Measurements from ENCODE around the gene SOX15. TPM values are rescaled to one million over a fixed set of nuclear protein-coding genes. Genes with fewer than 3 reads are reported as not detected.
"Not testable (repeated sequence)": the region's sequence is repeated elsewhere in the genome, so short reads cannot be mapped to it uniquely, and the experiment has no call there.

Gene SOX15
- 10 to 100 TPM in 1 of 12 donors, 1 to 10 TPM in 9, not detected in 2; 1.3 to 12.9 (median 1.8) TPM for polyA plus RNA-seq (ENCODE audit: insufficient read length in 12 of 12)
- long read RNA-seq, donor 1, partial matches to known transcripts: 0 of 4 reads
- long read RNA-seq, donor 1, other reads (novel, unspliced or antisense): 0 of 4 reads
- long read RNA-seq, donor 2: 0 reads
- long read RNA-seq, donor 3, partial matches to known transcripts: 0 of 1 reads
- long read RNA-seq, donor 3, other reads (novel, unspliced or antisense): 0 of 1 reads
- long read RNA-seq, donor 4: 0 reads
- long read RNA-seq, donor 5, partial matches to known transcripts: 0 of 4 reads
- long read RNA-seq, donor 5, other reads (novel, unspliced or antisense): 0 of 4 reads
- long read RNA-seq, donor 6, partial matches to known transcripts: 0 of 1 reads
- long read RNA-seq, donor 6, other reads (novel, unspliced or antisense): 0 of 1 reads
- long read RNA-seq, donor 7: 0 reads
- long read RNA-seq, donor 8, partial matches to known transcripts: 0 of 3 reads
- long read RNA-seq, donor 8, other reads (novel, unspliced or antisense): 0 of 3 reads
- long read RNA-seq, donor 9, partial matches to known transcripts: 0 of 4 reads
- long read RNA-seq, donor 9, other reads (novel, unspliced or antisense): 0 of 4 reads
- long read RNA-seq, donor 10, partial matches to known transcripts: 0 of 1 reads
- long read RNA-seq, donor 10, other reads (novel, unspliced or antisense): 0 of 1 reads
- long read RNA-seq, donor 11, partial matches to known transcripts: 0 of 2 reads
- long read RNA-seq, donor 11, other reads (novel, unspliced or antisense): 0 of 2 reads

GRCh38 chr17:7589891-7590691 is at the start of gene SOX15:
Gene SOX15 (minus strand): TSS chr17:7590094. CDS start chr17:7589676, 418 bp downstream.
- no peak for DNase-seq

- DNase-seq: no peak
These were observed 46.3 kb upstream of the SOX15 start for GRCh38 chr17:7636163-7636562.

GRCh38 chr17:7634384-7634783 is 44.5 kb upstream of the SOX15 start:
- no peak for DNase-seq

- DNase-seq: no peak
These were observed 43.2 kb upstream of the SOX15 start for GRCh38 chr17:7633093-7633492.

GRCh38 chr17:7632492-7632894 is 42.6 kb upstream of the SOX15 start:
- no peak for DNase-seq

GRCh38 chr17:7631398-7632380 is 41.8 kb upstream of the SOX15 start:
- DNase-seq: no peak

- no peak for DNase-seq
These were observed 40.2 kb upstream of the SOX15 start, which contains the start of gene SHBG for GRCh38 chr17:7629939-7630571. Gene SHBG (plus strand): TSS chr17:7630135. CDS start chr17:7630173, 38 bp downstream.

GRCh38 chr17:7627250-7628121 is 37.6 kb upstream of the SOX15 start, which contains the start of gene SAT2:
Gene SAT2 (minus strand): TSS chr17:7627821. CDS start chr17:7627635, 186 bp downstream.
- peak; percentile 95 for DNase-seq

GRCh38 chr17:7626956-7627249 is 37.0 kb upstream of the SOX15 start:
- DNase-seq: no peak

GRCh38 chr17:7626307-7626706 is 36.4 kb upstream of the SOX15 start:
- no peak for DNase-seq

- DNase-seq: not testable (repeated sequence)
These were observed 35.9 kb upstream of the SOX15 start for GRCh38 chr17:7625749-7626148.

GRCh38 chr17:7623661-7624060 is 33.8 kb upstream of the SOX15 start:
- DNase-seq: no peak

GRCh38 chr17:7620835-7621234 is 30.9 kb upstream of the SOX15 start:
- no peak for DNase-seq

GRCh38 chr17:7618608-7619007 is 28.7 kb upstream of the SOX15 start:
- DNase-seq: no peak

GRCh38 chr17:7615265-7615747 is 25.4 kb upstream of the SOX15 start:
- DNase-seq: no peak

- DNase-seq: peak; percentile 100
These were observed 24.8 kb upstream of the SOX15 start, which contains the start of gene FXR2 for GRCh38 chr17:7614425-7615264. Gene FXR2 (minus strand): TSS chr17:7614897. CDS start chr17:7614532, 365 bp downstream.

- DNase-seq: no peak
These were observed 24.0 kb upstream of the SOX15 start for GRCh38 chr17:7613769-7614424.

- no peak for DNase-seq
These were observed 22.4 kb upstream of the SOX15 start for GRCh38 chr17:7612294-7612640.

Data from muscle of arm (tissue), 14 donors.